HG03045 (cell line): Measurements from ENCODE around the gene DNASE1L1.

ENCODE experiments used
- ATAC-seq: cut with Tn5 transposase; IDR thresholded peaks from one replicate; pipeline ENCODE4 v1.9.1; 2021; ENCODE audit warnings: mild to moderate bottlenecking, moderate library complexity; ENCODE audit not compliant: unreplicated experiment

Gene DNASE1L1

GRCh38 chrX:154370300-154371016 is 38.6 kb downstream of the DNASE1L1 start:
- no peak for ATAC-seq

- ATAC-seq: no peak
Measured at GRCh38 chrX:154369449-154370299, 39.4 kb downstream of the DNASE1L1 start.

- ATAC-seq: peak; percentile 31
Measured at GRCh38 chrX:154368630-154369448, 40.2 kb downstream of the DNASE1L1 start.

- ATAC-seq: no peak
Measured at GRCh38 chrX:154367474-154368308, 41.4 kb downstream of the DNASE1L1 start.

- ATAC-seq: no peak
Measured at GRCh38 chrX:154366666-154367055, 42.4 kb downstream of the DNASE1L1 start.

- ATAC-seq: no peak
Measured at GRCh38 chrX:154365997-154366665, 42.9 kb downstream of the DNASE1L1 start.

- ATAC-seq: no peak
Measured at GRCh38 chrX:154365052-154365600, 43.9 kb downstream of the DNASE1L1 start.

GRCh38 chrX:154363706-154364439 is 45.2 kb downstream of the DNASE1L1 start:
- no peak for ATAC-seq

GRCh38 chrX:154362085-154362742 is 46.8 kb downstream of the DNASE1L1 start:
- ATAC-seq: no peak

GRCh38 chrX:154360155-154360713 is 48.8 kb downstream of the DNASE1L1 start:
- ATAC-seq: no peak

GRCh38 chrX:154359362-154360154 is 49.5 kb downstream of the DNASE1L1 start:
- no peak for ATAC-seq

GRCh38 chrX:154358829-154359228 is 50.2 kb downstream of the DNASE1L1 start:
- ATAC-seq: no peak

GRCh38 chrX:154358011-154358410 is 51.0 kb downstream of the DNASE1L1 start:
- ATAC-seq: no peak

- ATAC-seq: no peak
Measured at GRCh38 chrX:154357205-154357604, 51.8 kb downstream of the DNASE1L1 start.

GRCh38 chrX:154356596-154356995 is 52.5 kb downstream of the DNASE1L1 start:
- ATAC-seq: no peak

- ATAC-seq: no peak
Measured at GRCh38 chrX:154355776-154356140, 53.3 kb downstream of the DNASE1L1 start.

- no peak for ATAC-seq
Measured at GRCh38 chrX:154355094-154355775, 53.8 kb downstream of the DNASE1L1 start.
